Activated gamma-delta T cell (primary cell): Measurements from ENCODE around the gene CAMK2N2.
A peak's percentile ranks its signal among the peaks of the same experiment; 100 is the strongest.

Experiments used
- DNase-seq: peaks from one replicate; lab custom pipeline; 2025; lab: John Stamatoyannopoulos, UW
- total RNA-seq, 2 donors: gene quantifications; one replicate each; lab custom pipeline; 2026; lab: John Stamatoyannopoulos, UW

CAMK2N2 gene
- 0.31 to 0.67 reads per million in 2 donors for total RNA-seq

DNA sequence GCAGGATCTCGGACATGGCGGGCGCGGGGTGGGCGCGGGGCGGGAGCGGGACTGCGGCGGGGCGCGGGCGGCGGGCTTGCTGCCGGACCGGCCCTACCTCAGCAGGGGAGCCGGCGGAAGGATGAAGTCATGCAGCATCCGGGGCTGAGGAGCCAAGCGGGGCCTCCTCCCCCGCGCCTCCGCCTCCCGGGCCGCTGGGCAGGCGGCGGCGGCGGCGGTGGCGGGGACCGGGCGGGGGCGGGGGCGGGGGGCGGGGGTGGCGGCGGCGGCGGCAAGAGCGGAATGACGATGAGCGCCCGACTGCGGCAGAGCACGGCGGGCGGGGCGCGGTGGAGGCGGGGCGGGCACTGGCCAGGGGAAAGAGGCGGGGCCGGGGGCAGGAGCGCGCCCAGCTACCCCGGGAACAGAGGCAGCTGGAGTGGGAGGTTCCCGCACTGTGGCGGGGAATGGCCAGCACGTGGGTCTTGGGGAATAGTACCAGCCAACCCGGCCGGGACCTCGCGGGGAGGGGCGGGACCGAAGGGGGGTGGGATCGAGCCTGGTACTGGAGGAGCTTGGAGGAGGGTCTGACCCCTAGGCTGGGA, at the start of gene CAMK2N2:
Gene CAMK2N2, minus strand, starts transcription at position 284 of the 584 bp plus-strand sequence. Its CDS starts 268 bp downstream, at position 16.
- DNase-seq = peak; percentile 59

DNA sequence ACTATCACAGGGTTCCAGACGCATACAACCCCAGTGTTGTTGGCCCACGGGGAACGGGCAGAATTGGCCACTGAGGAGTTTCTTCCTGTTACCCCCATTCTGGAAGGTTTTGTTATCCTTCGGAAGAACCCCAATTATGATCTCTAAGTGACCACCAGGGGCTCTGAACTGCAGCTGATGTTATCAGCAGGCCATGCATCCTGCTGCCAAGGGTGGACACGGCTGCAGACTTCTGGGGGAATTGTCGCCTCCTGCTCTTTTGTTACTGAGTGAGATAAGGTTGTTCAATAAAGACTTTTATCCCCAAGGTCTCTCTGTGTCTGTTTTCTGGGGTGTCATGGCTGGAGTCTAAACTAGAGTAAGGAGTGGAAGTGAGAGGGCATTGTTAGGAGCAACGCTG, 47.4 kb upstream of the CAMK2N2 start:
- no peak for DNase-seq

DNA sequence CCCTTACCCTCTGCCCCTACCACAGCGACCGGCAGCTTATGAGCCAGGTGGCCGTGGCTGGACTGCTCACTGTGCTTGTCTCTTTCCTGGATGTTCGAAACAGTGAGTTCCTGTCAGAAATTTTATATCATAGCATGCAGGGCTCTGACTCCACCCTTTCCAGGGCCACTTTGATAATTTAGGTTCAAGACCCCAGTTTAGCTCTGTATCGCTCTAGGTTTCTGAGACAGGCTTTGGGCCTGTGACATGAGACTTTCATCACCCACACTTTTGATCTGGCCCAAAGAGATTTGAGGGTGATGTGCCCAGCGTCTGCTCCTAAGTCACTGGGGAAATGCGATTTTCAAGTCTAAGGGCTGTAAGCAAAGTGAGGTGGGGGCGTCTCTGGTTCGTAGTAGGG, 46.6 kb upstream of the CAMK2N2 start:
- no peak for DNase-seq

DNA sequence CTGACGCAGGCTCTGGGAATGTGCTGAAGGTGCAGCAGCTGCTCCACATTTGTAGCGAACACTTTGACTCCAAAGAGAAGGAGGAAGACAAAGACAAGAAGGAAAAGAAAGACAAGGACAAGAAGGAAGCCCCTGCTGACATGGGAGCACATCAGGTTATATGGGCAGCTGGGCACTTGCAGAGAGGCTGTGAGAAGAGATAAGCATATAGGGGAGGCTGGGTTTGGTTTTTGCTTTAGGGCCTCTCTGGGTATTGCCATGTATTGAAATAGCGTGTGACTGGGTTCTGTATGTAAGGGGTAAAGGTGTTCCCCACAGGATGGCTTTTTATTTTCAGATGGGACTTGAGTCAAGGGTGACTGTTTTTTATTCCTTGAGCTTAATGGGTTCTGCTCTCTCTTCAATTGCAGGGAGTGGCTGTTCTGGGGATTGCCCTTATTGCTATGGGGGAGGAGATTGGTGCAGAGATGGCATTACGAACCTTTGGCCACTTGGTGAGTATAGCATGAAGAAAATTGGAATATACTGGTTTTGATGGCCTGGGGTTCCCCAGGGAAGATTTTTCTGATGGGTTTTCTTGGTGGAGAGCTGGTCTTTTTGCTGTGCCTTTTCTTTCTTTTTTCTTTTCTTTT, 45.1 kb upstream of the CAMK2N2 start:
- no peak for DNase-seq

DNA sequence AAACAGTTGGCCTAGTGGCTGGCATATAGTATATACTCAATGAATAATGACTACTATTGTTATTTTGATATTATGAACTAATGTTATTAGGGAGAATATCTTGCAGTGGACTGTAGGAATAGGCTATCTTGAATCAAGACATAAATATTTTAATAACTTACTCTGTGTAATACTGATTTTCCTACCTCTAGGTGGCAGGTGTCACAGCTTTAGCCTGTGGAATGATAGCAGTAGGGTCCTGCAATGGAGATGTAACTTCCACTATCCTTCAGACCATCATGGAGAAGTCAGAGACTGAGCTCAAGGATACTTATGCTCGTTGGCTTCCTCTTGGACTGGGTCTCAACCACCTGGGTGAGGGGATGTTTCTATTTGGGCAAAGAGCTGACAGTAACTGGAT, 44.2 kb upstream of the CAMK2N2 start:
- DNase-seq = no peak

DNA sequence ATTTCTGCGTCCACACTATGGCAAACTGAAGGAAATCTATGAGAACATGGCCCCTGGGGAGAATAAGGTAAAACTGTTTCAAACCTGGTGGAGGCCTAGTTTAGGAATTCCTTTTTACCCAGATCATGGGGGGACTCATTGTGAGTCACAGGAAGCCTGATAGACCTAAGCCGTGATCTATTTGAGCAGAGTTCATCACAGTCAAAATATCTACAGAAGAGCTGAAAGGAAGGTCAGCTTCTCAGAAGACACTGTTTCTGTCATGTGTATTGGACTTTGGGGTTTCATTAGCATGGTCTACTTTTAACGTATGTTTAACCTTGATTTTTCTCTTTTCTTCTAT, 39.0 kb upstream of the CAMK2N2 start:
- no peak for DNase-seq

DNA sequence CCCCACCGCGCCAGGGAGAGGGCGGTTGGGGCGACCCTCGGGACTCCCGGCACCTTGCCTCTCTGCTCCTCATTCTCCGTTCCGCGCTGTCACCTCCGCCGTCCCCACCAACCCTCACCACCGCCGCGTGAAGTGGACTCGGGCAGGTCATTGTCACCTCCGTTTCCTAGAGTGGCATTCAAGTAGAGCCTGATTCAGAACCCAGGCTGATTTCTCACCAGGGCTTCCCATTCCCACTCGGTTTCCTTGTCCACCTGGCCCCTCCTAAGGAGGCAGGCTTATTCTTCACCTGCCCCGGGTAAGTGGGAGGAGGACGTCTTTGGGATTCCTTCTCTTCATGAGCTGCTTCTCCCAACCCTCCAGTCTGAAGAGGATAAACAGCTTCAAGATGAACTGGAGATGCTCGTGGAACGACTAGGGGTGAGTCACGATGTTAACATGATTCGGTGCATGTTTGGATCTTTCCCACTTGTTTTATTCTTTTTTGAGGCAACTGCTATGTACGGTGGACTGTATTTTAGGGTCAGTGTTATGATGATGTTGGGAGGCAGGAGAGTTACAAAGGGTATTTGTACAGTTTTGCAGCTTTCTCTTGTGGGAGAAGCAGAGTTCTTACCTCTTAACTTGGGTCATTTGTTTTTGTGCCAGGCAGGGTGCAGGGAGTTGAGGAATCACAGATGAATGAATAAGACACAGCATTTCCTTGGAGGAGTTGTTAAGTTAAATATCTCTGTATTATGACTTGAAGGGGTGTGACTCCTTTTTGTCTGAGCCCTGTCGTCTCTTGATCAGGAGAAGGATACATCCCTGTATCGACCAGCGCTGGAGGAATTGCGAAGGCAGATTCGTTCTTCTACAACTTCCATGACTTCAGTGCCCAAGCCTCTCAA, 38.4 kb upstream of the CAMK2N2 start:
- DNase-seq = no peak

DNA sequence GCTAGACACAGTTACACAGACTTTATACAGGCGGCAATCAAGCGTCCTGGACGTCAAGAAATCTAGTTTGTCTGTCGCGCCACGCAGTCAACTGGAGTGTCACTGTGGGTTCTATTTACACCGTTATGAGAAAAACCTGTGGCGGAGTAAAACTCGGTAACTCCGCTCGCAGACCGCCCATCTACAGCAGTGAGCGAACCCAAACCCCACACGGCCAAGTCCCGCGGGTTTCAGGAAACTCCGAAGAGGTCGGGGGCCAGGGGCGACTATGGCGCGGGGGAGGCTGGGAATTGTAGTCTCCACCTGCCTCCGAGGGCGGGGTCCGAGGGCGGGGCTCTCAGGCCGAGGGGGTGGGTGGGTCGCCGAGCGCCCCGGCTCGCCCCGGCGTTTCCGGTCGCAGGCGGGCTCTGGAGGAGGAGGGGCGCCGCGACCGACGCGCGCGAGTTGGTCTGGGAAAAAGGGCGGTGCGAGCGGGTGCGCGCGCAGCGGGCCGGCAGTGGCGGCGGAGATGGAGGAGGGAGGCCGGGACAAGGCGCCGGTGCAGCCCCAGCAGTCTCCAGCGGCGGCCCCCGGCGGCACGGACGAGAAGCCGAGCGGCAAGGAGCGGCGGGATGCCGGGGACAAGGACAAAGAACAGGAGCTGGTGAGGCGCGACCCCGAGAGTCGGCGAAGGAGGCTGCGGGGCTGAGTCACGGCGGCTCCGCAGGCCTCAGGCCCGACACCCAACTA, 37.6 kb upstream of the CAMK2N2 start, which contains the start of gene PSMD2:
Gene PSMD2, plus strand, starts transcription at position 483 of the 729 bp plus-strand sequence. Its CDS starts 26 bp downstream, at position 509.
- DNase-seq = peak; percentile 97

DNA sequence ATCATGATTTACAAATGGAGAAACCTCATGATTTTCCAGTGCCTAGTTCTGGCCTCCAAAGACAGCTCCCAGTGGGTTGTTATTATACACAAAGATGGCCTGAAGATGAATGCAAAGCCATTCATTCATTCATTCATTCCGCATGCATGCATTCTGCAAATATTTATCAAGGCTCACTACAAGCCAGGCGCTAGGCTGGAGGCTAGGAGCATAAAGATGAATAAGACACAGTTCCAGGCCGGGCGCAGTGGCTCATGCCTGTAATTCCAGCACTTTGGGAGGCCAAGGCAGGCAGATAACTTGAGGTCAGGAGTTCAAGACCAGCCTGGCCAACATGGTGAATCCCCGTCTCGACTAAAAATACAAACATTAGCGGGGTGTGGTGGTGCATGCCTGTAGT, 35.3 kb upstream of the CAMK2N2 start:
- DNase-seq = no peak

DNA sequence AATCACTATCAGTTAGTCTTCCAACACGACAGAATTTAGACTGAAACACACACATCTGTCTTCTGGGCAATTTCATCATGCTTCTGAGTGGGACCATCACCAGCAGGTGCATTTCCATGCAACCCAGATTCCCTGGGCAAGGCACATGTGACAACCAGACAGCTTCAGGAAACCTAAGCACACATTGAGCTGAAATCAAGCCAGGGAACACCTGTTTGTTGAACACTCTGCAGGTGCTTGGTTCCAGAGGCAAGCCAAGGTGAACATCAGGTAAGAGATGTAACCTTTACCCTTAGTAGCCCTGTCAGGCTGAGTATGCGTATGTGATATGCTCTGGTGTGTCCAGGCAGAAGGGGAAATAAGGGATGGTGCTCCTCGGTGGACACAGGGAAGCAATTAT, 34.4 kb upstream of the CAMK2N2 start:
- DNase-seq = no peak

DNA sequence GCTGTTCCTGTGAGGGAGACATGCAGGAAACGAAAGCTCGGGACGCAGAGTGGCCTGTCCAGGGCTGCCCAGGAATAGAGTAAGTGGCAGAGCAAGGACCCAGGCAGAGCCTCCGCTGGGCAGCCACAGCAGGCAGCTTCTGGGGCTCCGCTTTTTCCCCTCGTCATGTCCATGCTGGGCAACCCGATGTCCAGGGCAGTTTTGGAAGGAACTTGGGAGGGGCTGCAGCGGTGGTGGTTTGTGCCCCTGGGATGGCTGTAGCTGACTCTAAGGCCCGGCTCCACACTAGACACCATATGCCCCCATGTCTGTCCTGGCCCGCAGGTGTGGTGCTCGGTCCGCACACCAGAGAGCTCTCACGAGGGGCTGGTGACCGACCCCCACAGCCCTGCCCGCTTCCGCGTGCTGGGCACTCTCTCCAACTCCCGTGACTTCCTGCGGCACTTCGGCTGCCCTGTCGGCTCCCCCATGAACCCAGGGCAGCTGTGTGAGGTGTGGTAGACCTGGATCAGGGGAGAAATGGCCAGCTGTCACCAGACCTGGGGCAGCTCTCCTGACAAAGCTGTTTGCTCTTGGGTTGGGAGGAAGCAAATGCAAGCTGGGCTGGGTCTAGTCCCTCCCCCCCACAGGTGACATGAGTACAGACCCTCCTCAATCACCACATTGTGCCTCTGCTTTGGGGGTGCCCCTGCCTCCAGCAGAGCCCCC, 30.5 kb upstream of the CAMK2N2 start:
- DNase-seq = no peak

DNA sequence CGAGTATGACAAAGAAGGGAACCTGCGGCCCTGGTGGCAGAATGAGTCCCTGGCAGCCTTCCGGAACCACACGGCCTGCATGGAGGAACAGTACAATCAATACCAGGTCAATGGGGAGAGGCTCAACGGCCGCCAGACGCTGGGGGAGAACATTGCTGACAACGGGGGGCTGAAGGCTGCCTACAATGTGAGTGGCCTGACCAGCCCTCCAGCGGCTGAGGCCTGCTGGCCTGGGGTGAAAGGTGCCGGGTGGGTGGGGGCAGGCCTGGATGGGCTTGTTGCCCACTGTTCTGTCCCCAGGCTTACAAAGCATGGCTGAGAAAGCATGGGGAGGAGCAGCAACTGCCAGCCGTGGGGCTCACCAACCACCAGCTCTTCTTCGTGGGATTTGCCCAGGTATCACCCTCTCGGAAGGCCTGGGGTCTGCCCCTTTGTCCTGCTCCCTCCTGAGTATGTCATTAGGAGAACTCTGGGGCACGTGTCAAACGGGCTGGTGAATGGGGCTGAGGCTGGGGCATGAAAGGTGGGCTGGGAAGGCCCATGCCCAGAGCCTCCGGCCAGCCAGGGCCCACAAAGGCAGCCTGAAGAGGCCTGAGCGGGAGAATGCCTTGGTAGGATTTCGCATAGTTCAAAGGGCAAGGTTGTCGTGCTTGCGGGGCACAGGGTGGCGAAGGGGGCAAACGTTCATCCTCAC, 29.8 kb upstream of the CAMK2N2 start:
- DNase-seq = no peak

DNA sequence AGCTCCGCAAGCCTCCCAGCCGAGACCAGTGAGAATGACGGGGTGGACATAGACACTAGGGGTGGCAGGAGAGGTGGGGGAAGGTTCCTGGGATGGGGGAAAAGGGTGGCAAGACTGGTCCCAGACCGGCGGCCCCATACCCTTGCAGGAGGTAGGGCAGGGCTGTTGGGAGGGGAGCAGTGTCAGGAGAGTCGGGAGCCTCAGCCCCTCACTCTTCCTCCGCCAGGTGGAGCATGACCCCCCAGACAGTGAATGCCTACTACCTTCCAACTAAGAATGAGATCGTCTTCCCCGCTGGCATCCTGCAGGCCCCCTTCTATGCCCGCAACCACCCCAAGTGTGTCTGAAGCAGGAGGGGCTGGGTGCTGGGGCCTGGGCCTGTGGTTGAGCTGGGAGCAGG, 29.0 kb upstream of the CAMK2N2 start:
- DNase-seq = no peak

DNA sequence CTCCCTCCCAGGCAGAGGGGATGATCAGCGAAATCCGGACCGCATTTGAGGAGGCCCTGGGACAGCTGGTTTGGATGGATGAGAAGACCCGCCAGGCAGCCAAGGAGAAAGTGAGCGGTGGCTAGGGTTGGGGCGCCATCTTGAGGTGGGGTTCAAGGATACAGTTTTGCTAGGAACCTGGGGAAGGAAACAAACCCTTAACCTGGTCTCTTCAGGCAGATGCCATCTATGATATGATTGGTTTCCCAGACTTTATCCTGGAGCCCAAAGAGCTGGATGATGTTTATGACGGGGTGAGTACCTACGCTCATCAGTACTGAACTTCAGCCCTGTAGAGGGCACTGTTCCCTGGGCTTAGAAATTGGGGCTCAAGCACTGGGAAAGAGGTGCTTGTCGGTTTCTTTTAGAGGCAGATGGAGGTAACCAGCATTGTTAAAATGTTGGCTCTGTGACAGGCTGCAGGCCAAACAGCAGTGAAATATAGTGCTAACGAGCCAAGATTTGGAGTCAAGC, 28.1 kb upstream of the CAMK2N2 start:
- DNase-seq = no peak

DNA sequence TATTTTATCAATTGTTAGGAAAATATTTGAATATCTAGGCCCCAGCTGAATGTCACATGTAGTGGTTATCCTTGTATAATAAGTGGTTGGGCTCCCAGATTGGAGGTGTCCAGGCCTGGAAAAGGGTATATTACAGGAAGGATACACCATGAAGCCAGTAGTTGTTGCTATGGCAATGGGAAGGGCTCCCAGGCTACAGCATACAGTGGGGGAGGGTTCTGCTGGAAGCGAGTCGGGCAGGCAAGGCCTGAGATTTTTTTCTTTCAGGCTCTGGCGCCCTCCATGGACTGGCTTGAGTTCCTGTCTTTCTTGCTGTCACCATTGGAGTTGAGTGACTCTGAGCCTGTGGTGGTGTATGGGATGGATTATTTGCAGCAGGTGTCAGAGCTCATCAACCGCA, 23.3 kb upstream of the CAMK2N2 start:
- no peak for DNase-seq

DNA sequence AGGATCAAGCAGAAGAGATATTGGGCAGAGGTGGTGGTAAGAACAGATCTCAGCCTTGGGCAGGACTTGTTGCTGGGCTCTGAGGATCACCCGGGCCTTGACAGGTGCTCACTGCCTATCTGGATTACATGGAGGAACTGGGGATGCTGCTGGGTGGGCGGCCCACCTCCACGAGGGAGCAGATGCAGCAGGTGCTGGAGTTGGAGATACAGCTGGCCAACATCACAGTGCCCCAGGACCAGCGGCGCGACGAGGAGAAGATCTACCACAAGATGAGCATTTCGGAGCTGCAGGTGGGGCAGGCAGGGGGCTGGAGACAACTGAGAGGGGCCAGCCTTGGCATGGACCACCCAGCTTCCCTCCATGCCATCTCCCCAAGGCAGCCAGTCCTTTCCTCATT, 22.3 kb upstream of the CAMK2N2 start:
- no peak for DNase-seq

DNA sequence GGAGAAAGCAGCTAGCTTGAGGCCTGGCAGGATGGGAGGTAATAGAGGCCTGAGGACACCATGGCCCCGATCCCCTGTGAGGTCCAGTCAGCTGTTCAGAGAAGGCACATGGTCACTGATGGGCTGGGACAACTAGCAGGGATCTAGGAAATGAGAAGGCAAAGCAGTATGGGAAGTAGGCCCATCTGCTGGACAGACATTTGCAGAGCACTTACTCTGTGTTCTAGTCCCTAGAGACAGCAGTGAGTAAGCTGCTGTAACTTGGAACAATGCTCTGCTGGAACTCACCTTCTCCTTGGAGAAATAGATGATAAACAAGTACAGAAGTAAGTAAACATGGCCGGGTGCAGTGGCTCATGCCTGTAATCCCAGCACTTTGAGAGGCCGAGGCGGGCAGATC, 21.6 kb upstream of the CAMK2N2 start:
- no peak for DNase-seq

DNA sequence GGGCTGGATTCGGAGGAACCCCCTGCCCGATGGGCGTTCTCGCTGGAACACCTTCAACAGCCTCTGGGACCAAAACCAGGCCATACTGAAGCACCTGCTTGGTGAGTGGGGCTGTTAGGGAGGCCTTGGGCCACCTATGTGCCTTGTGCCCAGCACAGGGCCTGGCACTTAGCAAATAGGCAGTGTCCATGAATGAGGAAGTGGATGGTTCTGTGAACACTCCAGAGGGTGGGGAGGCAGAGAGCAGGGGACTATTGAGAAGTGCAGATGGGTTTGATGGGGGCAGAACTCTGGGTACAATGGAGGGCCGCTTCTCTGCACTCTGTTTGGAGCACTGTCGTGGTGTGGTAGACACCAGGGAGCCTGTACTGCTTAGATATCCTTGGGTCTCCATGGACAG, 16.0 kb upstream of the CAMK2N2 start:
- DNase-seq = no peak

DNA sequence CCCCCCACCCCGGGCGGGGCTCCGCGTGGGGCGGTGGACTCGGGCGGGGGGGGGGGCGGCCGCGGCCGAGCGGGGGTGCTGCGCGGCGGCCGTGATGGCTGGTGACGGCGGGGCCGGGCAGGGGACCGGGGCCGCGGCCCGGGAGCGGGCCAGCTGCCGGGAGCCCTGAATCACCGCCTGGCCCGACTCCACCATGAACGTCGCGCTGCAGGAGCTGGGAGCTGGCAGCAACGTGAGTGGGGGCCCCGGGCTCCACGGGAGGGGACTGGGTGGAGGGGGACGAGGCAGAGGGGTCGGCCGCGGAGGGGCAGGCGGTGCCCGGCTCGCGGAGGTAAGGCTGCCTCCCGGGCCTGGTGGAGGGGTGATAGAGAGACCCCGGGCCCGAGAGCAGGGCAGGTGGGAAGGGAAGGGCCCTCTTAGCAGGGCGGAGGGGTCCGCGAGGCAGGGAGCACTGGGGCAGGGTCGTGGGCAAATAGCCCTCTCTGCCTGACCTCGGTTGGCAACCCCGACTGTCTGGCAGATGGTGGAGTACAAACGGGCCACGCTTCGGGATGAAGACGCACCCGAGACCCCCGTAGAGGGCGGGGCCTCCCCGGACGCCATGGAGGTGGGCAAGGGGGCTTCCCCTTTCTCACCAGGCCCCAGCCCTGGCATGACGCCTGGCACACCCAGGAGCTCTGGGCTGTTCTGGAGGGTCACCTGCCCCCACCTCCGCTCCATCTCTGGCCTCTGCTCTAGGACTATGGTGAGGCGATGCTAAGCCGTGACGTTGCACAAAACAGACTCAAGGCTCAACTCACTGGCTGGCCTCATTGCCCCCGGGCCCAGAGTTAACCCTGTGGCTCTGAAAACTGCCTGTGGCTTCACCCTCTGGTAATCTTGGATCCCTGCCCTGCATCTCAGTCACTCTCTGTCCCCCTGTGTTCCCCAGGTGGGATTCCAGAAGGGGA, 14.9 kb upstream of the CAMK2N2 start, which contains the start of gene ECE2:
Gene ECE2, plus strand, starts transcription at position 62 of the 950 bp plus-strand sequence. Its CDS starts 132 bp downstream, at position 194.
- DNase-seq = no peak

DNA sequence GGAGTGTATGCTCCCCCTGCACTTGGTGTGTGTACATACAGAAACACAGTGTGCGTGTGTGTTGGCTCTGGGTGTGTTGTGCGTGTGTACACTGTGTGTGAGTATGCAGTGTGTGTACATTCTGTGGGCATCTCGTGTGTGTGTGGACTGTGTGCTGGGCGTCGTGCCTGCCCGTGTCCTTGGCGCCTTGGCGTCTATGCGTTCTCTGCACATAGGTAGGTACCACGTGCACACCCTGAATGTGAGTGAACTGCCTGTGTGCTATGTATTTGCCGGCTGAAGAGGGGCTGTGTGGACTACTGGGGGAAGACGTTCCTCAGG, 14.0 kb upstream of the CAMK2N2 start:
- DNase-seq = no peak
